Measurements from ENCODE around the gene PRTN3.
"Not testable (repeated sequence)": the region's sequence is repeated elsewhere in the genome, so short reads cannot be mapped to it uniquely, and the experiment has no call there.

Gene PRTN3

DNA sequence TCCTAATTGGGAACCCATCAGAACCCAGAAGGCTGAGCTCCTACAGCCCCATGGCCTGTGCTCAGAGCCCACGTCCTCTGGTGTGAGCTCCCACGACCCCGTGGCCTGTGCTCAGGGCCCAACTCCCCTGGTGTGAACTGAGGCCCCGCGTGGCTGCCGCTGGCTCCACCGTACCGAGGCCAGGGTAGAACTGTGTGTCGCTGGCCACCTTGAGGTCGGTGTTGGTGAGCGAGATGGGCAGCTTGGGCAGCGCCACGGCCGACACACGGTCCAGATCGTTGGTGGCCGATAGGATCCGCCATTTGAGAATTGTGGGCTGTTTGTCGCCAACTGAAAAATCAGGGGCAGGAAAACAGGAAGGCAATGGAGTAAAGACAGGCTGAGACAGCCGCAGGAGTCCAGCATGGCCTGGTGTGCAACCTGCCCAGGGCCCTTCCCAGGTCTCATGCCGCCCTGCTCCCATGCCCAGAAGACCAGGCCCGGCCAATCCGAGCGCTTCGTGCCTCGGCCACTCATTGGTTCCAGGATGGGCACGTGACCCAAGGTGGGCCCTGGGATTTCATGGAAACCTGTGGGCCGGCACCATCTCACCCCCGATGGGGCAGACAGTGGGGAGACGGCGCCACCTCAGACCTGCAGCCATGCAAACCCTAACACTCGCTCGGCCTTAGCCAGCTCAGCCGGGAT is 40.7 kb downstream of the PRTN3 start:
- no peak for DNase-seq (ENCODE audit: low read depth in 3 of 3)

DNA sequence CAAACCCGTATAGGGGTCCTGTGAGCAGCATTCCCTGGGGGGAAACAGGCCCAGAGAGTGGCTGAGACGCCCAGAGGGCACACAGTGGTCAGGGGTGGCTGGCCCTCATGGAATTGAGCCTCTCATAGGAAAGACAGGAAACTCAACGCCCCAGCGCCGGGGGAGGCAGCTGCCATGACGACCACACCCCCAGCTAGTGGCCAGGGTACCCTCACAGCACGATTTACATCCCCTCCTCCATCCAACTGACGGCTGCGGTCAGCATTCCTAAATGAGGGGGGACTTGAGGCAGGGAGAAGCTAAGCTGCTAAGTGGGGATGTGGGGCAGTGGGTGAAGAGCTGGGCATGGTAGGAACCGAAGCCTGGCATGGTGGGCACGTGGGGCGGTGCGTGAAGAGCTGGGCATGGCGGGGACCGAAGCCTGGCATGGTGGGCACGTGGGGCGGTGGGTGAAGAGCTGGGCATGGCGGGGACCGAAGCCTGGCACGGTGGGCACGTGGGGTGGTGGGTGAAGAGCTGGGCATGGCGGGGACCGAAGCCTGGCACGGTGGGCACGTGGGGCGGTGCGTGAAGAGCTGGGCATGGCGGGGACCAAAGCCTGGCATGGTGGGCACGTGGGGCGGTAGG is 42.2 kb downstream of the PRTN3 start:
- no peak for DNase-seq (ENCODE audit: low read depth in 3 of 3)

DNA sequence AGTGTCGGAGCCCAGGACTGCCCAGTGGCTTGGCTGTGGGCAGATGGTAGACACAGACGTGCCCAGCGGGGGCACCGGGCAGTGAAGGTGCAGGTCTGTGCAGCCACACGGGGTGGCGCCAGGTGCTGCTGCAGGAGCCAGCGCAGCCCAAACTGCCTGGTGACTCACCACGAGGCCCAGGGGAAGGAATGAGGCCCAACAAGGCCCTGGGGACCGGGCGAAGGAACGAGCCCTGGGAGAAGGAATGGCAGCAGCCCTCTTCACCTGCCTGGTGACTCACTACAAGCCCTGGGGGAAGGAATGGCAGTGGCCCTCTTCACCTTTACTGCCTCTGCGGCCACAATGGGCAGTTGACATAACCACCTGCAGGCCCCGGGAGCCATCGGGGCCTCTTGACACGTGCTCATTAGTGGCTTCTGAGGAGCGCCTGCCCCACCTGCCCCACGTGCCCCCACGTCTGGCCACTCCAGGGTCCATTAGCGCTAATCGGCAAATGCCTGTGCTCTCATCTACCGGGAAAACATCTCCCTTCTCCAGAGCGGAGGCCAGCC is 42.9 kb downstream of the PRTN3 start:
- DNase-seq (ENCODE audit: low read depth in 3 of 3): no peak

DNA sequence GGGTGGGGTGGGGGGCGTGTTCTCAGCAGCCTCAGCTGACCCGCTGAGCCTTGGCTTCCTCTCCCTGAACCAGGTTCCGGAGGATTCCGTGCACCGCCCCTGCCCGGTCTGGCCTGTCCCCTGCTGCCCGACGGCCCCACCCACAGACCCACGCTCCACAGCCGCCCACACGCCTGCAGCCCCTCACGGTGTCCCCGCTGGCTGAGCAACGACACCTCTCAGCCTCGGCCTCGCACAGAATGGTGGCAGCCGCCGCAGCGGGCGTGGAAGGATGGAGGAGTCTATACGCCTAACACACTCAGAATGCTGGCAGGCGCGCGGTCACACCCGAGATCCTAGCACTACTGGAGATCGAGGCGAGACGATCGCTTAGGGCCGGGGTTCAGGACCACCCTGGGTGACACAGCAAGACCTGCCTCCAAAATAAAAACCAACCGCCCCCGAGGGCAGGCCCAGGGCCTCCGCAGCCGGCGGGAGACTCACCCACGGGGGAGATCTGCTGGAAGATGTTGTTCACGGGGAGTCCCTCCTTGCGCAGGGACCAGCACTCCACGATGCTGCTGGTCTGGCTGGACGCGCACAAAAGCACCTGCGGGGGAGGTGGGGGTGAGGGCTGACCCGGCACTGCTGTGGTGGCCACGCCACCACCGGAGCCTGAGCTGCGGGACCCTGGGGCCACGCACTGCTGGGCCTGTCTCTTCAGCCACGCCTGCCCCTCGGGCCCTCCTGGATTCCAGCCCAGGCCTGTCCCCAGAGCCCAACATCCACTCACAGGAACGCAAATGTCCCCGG is 43.8 kb downstream of the PRTN3 start:
- DNase-seq (ENCODE audit: low read depth in 3 of 3): no peak

DNA sequence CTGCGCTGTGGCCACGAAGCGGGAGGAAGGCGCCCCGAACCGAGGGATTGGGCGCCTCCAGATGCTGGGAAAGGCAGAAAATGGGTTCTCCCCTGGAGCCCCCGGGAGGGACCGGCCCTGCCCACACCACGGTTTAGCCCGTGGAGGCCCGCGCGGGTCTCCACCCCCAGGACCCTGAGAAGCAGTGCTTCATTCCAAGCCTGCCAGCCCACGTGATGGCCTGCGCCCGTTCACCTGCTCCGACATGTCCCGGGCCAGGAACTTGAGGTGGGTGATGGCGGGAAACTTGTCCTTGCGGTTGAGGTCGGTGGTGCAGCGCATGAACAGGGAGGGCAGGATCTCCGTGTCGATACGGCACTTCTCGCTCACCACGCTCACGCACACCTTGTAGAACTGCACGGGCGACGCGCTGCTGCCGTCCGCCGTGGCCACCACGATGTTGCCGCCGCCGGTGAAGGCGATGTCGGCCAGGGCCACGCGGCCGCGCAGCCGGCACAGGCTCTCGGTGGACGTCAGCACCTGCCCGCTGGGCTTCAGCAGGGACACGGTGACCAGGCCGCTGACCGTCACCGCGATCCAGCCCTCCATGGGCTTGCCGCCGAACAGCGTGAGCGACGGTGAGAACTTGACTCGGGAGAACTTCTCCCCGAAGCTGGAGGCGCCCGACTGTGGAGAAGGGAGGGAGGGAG is 44.9 kb downstream of the PRTN3 start:
- DNase-seq (ENCODE audit: low read depth in 3 of 3): no peak

DNA sequence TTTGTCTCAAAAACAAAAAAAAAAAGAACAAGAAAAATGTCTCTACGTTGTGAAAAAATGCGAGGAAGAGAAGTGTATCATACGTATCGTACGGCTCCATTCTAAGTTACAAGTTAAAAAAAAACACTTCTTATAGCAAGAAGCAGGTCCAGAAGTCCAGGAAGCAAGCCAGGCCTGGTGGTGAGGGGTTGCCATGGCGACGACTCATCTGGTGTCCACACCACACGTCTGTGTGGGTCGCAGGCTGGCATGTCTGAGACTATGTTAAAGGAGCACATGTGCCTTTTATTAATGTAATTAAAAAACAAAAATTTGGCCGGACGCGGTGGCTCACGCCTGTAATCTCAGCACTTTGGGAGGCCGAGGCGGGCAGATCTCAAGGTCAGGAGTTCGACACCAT is 46.3 kb downstream of the PRTN3 start:
- no peak for DNase-seq (ENCODE audit: low read depth in 3 of 3)

DNA sequence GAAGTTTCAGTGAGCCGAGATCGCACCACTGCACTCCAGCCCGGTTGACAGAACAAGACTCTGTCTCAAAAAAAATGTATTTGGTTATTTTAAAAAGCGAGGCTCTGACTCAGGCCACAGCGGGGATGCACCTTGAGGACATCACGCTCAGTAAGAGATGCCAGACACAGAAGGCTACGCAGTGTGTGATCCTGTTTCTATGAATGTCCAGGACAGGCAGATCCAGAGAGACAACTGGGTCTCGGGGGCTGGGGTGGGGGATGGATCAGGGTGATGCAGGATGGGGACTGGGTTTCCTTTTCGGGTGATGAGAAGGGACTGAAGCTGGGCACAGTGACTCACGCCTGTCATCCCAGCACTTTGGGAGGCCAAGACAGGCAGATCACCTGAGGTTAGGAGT is 46.8 kb downstream of the PRTN3 start:
- DNase-seq (ENCODE audit: low read depth in 3 of 3): no peak

DNA sequence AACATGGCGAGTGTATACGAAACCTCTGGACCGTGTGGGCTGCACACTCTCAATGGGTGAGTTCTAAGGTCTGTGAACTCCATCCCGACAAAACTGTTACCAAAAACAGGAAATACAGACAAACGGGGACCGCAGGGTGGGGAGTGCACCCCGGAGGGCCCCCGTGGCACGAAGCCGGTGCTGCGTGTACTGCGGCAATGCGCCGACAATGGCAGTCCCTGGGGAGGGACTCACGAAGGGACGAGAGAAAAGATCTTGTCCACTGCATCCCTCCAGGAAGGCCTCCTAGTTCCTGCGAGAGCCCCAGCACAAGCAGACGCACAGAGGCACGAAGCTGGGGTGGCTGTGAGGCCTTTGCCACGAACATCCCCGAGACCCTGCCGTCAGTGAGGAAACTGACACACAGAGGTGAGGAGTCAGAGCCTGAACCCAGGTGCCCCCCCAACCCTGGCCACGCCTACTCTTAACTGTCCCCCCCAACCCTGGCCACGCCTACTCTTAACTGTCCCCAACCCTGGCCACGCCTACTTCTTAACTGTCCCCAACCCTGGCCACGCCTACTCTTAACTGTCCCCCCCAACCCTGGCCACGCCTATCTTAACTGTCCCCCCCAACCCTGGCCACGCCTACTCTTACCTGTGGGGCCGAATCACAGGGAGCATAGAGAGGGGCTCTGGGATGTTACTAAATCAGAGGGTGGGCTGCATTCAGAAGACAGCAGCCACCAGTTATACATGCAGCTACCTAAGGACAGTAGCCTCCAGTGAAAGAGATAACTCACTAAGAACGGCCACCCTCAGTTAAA is 48.0 kb downstream of the PRTN3 start:
- DNase-seq (ENCODE audit: low read depth in 3 of 3): no peak

DNA sequence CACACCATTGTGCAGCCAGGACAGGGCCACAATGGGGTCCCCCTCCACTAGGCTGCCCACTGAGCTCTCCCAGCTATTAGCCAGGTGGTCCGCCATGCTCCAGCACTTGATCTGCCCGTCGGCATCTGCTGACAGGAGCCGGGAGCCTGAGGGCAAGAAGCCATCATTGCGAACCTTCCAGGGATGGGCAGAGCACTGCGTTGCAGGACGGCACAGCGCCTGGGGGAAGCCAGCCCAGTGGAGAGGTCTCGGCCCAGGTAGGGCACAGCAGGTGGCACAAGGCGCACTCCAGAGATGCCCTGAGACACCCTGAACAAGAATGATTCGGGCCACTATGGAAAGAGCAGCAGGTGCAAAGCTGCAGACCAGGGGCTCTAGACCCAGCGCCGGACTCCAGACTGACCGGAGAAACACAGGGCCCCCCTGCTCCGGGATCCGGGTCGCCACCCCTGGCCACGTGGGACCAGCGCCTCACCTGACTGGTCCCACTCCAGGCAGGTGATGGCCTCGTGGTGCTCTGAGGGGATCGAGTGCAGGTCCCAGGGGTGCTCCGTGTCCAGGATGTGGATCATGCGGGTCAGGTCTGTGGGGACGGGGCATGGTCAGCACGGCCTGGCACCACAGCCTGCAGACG is 49.0 kb downstream of the PRTN3 start:
- no peak for DNase-seq (ENCODE audit: low read depth in 3 of 3)

DNA sequence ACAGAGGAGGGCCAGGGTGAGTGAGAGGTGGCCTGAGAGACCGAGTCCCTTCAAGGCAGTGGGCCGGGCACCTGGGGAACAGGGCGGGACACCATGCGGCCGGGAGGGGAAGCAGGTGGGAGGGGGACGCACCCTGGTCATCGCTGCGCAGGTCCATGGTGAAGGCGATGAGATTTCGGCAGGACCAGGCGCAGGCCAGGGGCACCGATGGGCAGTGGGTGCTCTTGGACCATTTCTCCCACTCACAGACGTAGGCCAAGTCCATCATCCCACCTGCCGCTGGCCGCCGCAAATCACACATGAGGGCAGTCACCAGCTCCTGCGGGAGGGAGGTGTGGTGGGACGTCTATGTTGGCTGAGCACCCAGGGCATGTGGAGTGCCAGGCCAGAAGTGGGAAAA is 50.0 kb downstream of the PRTN3 start:
- DNase-seq (ENCODE audit: low read depth in 3 of 3): no peak

DNA sequence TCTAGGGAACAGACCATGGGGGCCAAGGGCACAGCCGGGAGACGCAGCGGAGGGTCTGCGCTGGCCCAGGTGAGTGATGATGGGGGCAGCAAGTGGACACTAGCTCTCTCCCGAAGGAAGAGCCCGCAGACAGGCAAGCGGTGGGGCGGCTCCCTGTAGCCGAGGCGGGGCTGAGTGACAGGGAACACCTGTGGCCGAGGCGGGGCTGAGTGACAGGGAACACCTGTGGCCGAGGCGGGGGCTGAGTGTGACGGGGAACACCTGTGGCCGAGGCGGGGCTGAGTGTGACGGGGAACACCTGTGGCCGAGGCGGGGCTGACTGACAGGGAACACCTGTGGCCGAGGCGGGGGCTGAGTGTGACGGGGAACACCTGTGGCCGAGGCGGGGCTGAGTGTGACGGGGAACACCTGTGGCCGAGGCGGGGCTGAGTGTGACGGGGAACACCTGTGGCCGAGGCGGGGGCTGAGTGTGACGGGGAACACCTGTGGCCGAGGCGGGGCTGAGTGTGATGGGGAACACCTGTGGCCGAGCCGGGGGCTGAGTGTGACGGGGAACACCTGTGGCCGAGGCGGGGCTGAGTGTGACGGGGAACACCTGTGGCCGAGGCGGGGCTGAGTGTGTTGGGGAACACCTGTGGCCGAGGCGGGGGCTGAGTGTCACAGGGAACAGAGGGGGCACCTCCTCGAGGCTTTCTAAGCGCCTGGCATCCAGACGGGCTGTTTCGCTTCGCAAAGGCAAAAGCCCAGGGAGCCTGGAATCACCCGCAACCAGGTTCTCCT is 50.8 kb downstream of the PRTN3 start:
- DNase-seq (ENCODE audit: low read depth in 3 of 3): not testable (repeated sequence)

DNA sequence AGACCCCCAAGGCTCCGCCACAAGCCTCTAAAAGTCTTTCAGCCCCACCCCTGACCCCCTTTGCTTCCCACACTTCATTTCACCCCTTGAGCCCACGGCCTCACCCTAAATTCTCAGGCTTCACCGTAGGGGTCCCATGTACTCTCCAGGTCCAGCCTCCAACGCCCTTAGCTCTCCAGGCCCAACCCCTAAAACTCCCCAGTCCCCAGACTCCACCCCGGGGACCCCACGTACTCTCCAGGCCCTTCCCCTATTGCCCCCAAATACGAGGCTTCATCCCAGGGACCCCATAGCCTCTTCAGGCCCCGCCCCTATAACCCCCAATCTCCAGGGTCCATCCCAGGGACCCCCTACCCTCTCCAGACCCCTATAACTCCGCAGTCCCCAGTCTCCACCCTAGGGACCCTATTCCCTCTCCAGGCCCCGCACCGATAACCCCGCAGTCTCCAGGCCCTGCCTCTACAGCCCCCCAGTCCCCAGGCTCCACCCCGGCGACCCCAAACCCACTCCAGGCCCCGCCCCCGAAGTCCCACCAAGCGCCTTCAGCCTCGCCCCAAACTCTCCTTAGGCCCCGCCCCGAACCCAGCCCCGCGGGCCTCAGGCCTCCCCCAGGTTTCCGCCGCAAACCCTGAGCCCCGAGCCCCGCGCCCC is 51.6 kb downstream of the PRTN3 start:
- no peak for DNase-seq (ENCODE audit: low read depth in 3 of 3)

DNA sequence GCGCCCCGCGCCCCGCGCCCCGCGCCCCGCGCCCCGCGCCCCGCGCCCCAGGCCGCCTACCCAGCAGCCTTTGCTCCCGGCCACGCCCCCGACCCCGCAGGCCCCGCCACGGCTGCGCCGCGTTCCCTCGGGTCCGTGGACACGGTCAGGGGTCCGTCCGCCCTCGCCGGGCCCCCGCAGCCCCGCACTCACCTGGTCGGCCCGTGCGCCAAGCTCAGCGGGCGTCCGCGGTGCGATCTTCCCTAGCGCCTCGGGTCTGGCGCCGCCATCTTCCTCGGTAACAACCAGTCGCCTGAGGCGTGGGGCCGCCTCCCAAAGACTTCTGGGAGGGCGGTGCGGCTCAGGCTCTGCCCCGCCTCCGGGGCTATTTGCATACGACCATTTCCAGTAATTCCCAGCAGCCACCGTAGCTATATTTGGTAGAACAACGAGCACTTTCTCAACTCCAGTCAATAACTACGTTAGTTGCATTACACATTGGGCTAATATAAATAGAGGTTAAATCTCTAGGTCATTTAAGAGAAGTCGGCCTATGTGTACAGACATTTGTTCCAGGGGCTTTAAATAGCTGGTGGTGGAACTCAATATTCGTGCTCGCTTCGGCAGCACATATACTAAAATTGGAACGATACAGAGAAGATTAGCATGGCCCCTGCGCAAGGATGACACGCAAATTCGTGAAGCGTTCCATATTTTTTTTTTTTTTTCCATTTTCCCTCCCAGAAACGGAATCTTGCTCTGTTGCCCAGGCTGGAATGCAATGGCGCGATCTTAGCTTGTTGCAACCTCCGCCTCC is 52.3 kb downstream of the PRTN3 start, which contains the start of the genes MED16 and RNU6-9:
MED16 (minus strand) TSS at position 294 of the 796 bp plus-strand sequence. CDS start 2,056 bp downstream, outside the sequence.
RNU6-9 (plus strand) TSS at position 591 of the 796 bp plus-strand sequence.
- peak; percentile 78 to 85 (median 78) for DNase-seq (ENCODE audit: low read depth in 3 of 3)

DNA sequence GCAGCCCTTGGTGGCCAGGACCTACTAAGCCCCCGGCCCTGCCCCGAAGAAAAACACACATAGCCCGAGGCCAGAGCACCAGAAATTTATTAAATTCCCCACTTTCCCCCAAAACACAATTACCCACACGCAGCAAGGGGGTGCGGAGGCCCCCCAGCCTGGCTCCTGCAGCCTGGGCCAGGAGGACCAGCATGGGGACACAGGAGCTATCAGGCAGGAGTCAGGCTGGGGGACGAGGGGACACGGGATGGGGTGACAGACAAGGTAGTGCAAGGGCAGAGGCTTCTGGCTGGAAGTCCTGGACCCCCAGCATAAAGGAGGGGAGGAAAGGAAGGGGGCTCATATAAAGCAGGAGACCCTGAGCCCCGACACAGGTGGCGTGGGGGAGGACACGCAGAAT is 55.6 kb downstream of the PRTN3 start:
- DNase-seq (ENCODE audit: low read depth in 3 of 3): no peak

DNA sequence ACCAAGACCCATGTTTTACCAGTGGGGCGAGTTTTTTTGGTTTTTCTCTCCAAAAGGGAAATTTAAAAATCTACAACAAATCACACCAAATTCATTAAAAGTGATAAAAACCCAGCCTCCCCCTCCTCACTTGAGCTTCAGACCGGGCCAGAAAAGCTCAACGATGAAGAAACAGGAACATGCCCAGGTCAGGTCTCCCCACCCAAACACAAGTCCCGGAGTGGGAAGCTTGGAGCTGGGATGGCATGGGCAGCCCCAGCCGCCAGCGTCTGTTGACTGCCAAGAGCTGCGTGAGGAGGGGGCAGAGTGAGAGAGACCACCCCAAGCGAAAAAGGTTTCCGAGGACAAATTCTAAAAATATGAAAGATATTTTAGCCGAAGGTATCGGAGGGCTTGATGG is 56.2 kb downstream of the PRTN3 start:
- no peak for DNase-seq (ENCODE audit: low read depth in 3 of 3)

DNA sequence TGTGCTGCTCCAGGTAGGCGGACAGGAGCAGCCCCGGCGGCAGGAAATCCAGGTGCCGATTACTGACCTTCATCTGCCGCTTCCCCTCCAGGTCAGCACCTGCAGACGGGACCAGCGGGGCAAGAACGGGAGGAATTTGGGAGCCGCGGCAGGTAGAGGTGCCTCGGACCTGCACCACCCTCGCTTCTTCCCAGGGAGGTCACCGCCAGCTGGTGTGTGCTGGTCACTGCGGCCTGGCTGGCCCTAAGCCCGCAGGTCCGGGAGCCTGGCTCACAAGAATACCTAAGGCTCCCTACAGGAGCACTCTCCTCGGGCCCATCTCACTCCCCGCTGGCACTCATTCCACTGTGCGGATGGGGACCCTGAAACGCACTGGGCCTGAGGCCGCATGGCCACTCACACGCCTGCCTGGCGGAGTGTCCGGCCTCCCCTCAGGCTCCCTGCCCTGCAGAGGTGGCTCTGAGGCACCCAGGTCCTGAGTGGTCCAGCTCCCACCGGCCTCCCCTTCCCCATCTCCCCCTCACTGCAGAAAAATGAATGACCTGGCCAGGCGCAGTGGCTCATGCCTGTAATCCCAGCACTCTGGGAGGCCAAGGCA is 56.7 kb downstream of the PRTN3 start:
- DNase-seq (ENCODE audit: low read depth in 3 of 3): no peak
